H1 (cell line): ENCODE results near the gene DOP1A. TPM values are rescaled to one million over a fixed set of nuclear protein-coding genes. Genes with fewer than 3 reads are reported as not detected.

Experiments
- SAP30 ChIP-seq: fragments of 300-600 bp; sonication (generic); IDR thresholded peaks from 2 replicates; pipeline ENCODE4 v1.7.1; 2012; ENCODE audit warnings: low read length, moderate library complexity, mild to moderate bottlenecking, inconsistent platforms; ENCODE audit not compliant: insufficient read depth, insufficient replicate concordance
- TAF1 ChIP-seq: IDR thresholded peaks from 2 replicates; pipeline ENCODE4 v1.6.1; 2011; ENCODE audit warnings: mild to moderate bottlenecking, low read depth, low read length
- TBP ChIP-seq: IDR thresholded peaks from 2 replicates; pipeline ENCODE4 v1.6.1; 2011; ENCODE audit warnings: low read depth, low read length, improper control_type of control experiment
- TEAD4 ChIP-seq: IDR thresholded peaks from 2 replicates; pipeline ENCODE4 v1.6.1; 2012; ENCODE audit warnings: low read depth, low read length, inconsistent platforms, mixed read lengths
- polyA plus RNA-seq, 7 experiments: library from polyadenylated mRNA; depleted of rRNA in 3 of 7; stranded (reverse) in 5 of 7; unstranded in 2 of 7; fragments of >200 nt in 5 of 7; fragments of 200-250 nt in 2 of 7; gene quantifications; 1 replicate in 5 of 7; 2 replicates in 1 of 7; 4 replicates in 1 of 7; pipeline versions ENCODE4 v1.2.1 to v1.2.3, GENCODE V29; 2011 to 2013; ENCODE audit warnings: missing spikeins in 2 of 7, mixed read lengths in 2 of 7
- total RNA-seq: library from RNA; stranded (reverse); fragmentation: NEBNext Ultra II Directional; extraction: Animal tissue kit (Norgen Biotek cat#: 25700); gene quantifications from 2 replicates; pipeline ENCODE4 v1.2.1, GENCODE V29; 2021

DOP1A gene
- total and polyA plus RNA-seq, 2 of the 8 experiments (the other 6 are each of a cell fraction or from before 2014, with no cell fraction given) = 7.5 to 14.7 TPM

- TF ChIP-seq TAF1 (no peak), SAP30 (no peak), TBP (no peak), TEAD4 (no peak)
These were observed 16.0 kb downstream of the DOP1A start (continued) for GRCh38 chr6:83083476-83083875.
